Hepatocyte (in vitro differentiated cells): ENCODE data around the gene ST6GAL1. TPM values are rescaled to one million over a fixed set of nuclear protein-coding genes. Genes with fewer than 3 reads are reported as not detected.
"Not testable (repeated sequence)": the region's sequence is repeated elsewhere in the genome, so short reads cannot be mapped to it uniquely, and the experiment has no call there.

Experiments
- DNase-seq: peaks from one replicate; pipeline ENCODE4 v3.0.0-alpha.2; 2016; ENCODE audit warnings: low spot score
- H2AFZ ChIP-seq: fragments of 200-600 bp; sonication (generic); 2 replicates; pipeline ENCODE4 v1.6.0; 2016; ENCODE audit warnings: antibody characterized with exemption, mild to moderate bottlenecking
- H3K27ac ChIP-seq: fragments of 200-600 bp; sonication (generic); 2 replicates; pipeline ENCODE4 v1.5.1; 2016; ENCODE audit warnings: mild to moderate bottlenecking
- H3K27me3 ChIP-seq: fragments of 200-600 bp; sonication (generic); 2 replicates; pipeline ENCODE4 v1.6.1; 2016
- H3K36me3 ChIP-seq: fragments of 200-600 bp; sonication (generic); replicated peaks from 2 replicates; pipeline ENCODE4 v1.5.1; 2016; ENCODE audit warnings: low read depth; ENCODE audit not compliant: insufficient read depth
- H3K4me1 ChIP-seq: fragments of 200-600 bp; sonication (generic); 2 replicates; pipeline ENCODE4 v1.5.1; 2016; ENCODE audit warnings: mild to moderate bottlenecking, moderate library complexity; ENCODE audit not compliant: insufficient read depth
- H3K4me2 ChIP-seq: fragments of 200-600 bp; sonication (generic); 2 replicates; pipeline ENCODE4 v1.6.0; 2016
- H3K4me3 ChIP-seq: fragments of 200-600 bp; sonication (generic); 2 replicates; pipeline ENCODE4 v1.5.1; 2016; ENCODE audit warnings: mild to moderate bottlenecking
- H3K79me2 ChIP-seq: fragments of 200-600 bp; sonication (generic); 2 replicates; pipeline ENCODE4 v1.6.0; 2017; ENCODE audit warnings: mild to moderate bottlenecking
- H3K9me2 ChIP-seq: fragments of 200-600 bp; sonication (generic); replicated peaks from 2 replicates; pipeline ENCODE4 v1.6.0; 2017; ENCODE audit warnings: mild to moderate bottlenecking; ENCODE audit not compliant: insufficient read depth
- H3K9me3 ChIP-seq: fragments of 200-600 bp; sonication (generic); 2 replicates; pipeline ENCODE4 v1.5.1; 2016; ENCODE audit warnings: low read depth, mild to moderate bottlenecking
- H4K20me1 ChIP-seq: fragments of 200-600 bp; sonication (generic); 2 replicates; pipeline ENCODE4 v1.6.0; 2016; ENCODE audit warnings: mild to moderate bottlenecking; ENCODE audit not compliant: insufficient read depth, poor library complexity, severe bottlenecking
- EZH2 ChIP-seq: fragments of 200-600 bp; sonication (generic); IDR thresholded peaks from 2 replicates; pipeline ENCODE4 v1.6.1; 2016; ENCODE audit warnings: antibody characterized with exemption, mild to moderate bottlenecking, borderline replicate concordance
- EZH2phosphoT487 ChIP-seq: fragments of 200-600 bp; sonication (generic); IDR thresholded peaks from one replicate; pipeline ENCODE4 v1.6.1; 2018; ENCODE audit warnings: antibody characterized with exemption, mild to moderate bottlenecking, low read depth, moderate library complexity; ENCODE audit not compliant: unreplicated experiment, severe bottlenecking
- WGBS: methylation state at CpG from one replicate; pipeline ENCODE4 v1.1.6; 2016; ENCODE audit warnings: low lambda C conversion rate; ENCODE audit errors: missing lambda C conversion rate; 5-methylcytosine and 5-hydroxymethylcytosine counted together
- polyA plus RNA-seq: library from polyadenylated mRNA; unstranded; fragments of >200 nt; fragmentation: Nextera tagmentation; extraction: Ambion mirVana; gene quantifications from 2 replicates; pipeline ENCODE4 v1.2.1, GENCODE V29; 2016
- total RNA-seq: library from RNA; depleted of rRNA; stranded (reverse); fragments of >200 nt; gene quantifications from 2 replicates; pipeline ENCODE4 v1.2.3, GENCODE V29; 2014
- TF ChIP-seq, protein P1 (sequence below): fragments of 200-600 bp; sonication (generic); IDR thresholded peaks from 2 replicates; pipeline ENCODE4 v1.5.1; 2016; ENCODE audit warnings: antibody characterized with exemption, mild to moderate bottlenecking; ENCODE audit not compliant: poor library complexity

Gene ST6GAL1
- total and polyA plus RNA-seq, 2 experiments from 2014 or later = 57.5 to 109 TPM

DNA sequence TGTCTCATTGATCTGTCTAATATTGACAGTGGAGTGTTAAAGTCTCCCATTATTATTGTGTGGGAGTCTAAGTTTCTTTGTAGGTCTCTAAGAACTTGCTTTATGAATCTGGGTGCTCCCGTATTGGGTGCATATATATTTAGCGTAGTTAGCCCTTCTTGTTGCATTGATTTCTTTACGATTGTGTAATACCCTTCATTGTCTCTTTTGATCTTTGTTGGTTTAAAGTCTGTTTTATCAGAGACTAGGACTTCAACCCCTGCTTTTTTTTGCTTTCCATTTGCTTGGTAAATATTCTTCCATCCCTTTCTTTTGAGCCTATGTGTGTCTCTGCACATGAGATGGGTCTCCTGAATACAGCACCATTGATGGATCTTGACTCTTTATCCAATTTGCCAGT lies 23.3 kb upstream of the ST6GAL1 start:
- H3K79me2 ChIP-seq, H3K9me2 ChIP-seq, H2AFZ ChIP-seq, H4K20me1 ChIP-seq, H3K27me3 ChIP-seq, DNase-seq, H3K36me3 ChIP-seq, H3K9me3 ChIP-seq, H3K4me1 ChIP-seq, H3K27ac ChIP-seq, H3K4me3 ChIP-seq: not testable (repeated sequence)
- peak overlapping the region; percentile 45 for H3K4me2 ChIP-seq
- 72% methylated on average over 3 of the region's 3 CpGs for WGBS

DNA sequence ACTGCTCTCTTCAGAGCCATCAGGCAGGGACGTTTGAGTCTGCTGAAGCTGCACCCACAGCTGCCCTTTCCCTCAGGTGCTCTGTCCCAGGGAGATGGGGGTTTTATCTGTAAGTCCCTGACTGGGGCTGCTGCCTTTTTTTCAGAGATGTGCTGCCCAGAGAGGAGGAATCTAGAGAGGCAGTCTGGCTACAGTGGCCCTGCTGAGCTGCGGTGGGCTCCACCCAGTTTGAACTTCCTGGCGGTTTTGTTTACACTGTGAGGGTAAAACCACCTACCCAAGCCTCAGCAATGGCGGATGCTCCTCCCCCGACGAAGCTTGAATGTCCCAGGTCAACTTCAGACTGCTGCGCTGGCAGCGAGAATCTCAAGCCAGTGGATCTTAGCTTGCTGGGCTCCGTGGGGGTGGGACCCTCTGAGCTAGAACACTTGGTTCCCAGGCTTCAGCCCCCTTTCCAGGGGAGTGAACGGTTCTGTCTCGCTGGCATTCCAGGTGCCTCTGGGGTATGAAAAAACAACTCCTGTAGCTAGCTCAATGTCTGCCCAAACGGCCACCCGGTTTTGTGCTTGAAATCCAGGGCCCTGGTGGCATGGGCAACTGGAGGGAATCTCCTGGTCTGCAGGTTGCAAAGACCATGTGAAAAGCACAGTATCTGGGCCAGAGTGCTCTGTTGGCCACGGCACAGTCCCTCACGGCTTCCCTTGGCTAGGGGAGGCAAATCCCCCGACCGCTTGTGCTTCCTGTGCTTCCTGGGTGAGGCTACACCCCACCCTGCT lies 21.1 kb upstream of the ST6GAL1 start:
- H3K9me2 ChIP-seq = no peaks in the 10 kb centered on the region
- no peaks in the 10 kb centered on the region for H3K4me1 ChIP-seq
- no peaks in the 10 kb centered on the region for H3K27me3 ChIP-seq
- no peak for DNase-seq
- TF ChIP-seq EZH2phosphoT487 (no peak), EZH2 (no peak)
- TF ChIP-seq, protein P1, sequence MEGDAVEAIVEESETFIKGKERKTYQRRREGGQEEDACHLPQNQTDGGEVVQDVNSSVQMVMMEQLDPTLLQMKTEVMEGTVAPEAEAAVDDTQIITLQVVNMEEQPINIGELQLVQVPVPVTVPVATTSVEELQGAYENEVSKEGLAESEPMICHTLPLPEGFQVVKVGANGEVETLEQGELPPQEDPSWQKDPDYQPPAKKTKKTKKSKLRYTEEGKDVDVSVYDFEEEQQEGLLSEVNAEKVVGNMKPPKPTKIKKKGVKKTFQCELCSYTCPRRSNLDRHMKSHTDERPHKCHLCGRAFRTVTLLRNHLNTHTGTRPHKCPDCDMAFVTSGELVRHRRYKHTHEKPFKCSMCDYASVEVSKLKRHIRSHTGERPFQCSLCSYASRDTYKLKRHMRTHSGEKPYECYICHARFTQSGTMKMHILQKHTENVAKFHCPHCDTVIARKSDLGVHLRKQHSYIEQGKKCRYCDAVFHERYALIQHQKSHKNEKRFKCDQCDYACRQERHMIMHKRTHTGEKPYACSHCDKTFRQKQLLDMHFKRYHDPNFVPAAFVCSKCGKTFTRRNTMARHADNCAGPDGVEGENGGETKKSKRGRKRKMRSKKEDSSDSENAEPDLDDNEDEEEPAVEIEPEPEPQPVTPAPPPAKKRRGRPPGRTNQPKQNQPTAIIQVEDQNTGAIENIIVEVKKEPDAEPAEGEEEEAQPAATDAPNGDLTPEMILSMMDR = no peak
- H2AFZ ChIP-seq = no peak overlapping the region
- H3K27ac ChIP-seq = no peak overlapping the region
- no peaks in the 10 kb centered on the region for H3K9me3 ChIP-seq
- H3K4me2 ChIP-seq = no peak overlapping the region
- no peak overlapping the region for H3K4me3 ChIP-seq
- H3K79me2 ChIP-seq = no peaks in the 10 kb centered on the region
- 73% methylated on average over 17 of the region's 17 CpGs for WGBS
- no peaks in the 10 kb centered on the region for H3K36me3 ChIP-seq
- H4K20me1 ChIP-seq = no peaks in the 10 kb centered on the region

DNA sequence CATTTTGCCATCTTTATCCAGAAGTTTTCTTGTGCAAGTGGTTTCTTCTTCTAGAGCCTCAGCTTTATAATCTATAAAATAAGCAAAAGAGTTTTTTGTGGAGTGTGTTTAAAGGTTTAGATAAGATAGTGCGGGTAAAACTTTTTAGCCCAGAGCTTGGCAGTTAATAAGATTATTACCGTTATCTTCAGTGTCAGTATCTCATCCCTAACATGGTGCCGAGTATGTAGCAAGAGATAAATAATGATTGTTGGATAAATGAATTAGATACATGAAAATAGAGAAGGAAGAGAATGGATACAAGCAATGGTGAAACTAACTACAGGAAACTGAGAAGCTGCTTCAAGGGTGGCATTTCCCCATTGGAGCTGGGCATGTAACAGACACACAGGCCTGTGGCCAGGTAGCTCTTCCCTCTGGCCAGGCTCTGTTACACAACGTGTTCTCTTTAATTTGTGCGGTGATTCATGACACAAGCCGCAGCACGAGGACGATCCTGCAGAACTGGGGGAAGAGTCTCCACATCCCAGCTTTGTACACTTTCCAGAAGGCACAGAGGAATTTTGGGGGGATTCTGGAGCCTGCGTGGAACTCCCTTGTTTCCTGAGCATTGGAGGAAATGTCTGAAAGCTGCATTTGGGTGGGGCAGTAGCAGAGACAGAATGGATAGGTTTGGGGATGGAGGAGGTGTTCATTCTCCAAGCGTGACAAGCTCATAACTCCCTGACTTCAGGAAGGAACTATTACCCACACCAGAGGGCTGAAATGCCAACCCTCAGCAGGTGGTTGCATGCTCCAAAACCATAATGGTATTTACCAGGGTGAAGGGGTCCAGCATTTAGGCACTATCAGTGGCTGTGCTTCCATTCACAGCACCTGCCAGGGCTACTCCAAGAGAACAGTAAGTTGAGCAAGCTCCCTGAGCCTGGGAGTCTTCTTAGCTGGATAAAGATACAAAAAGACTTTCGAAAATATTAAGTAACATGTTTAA lies 14.2 kb upstream of the ST6GAL1 start:
- H4K20me1 ChIP-seq = no peaks in the 10 kb centered on the region
- no peaks in the 10 kb centered on the region for H3K9me2 ChIP-seq
- H2AFZ ChIP-seq = no peak overlapping the region
- H3K4me3 ChIP-seq = no peak overlapping the region
- H3K4me1 ChIP-seq = no peaks in the 10 kb centered on the region
- no peaks in the 10 kb centered on the region for H3K9me3 ChIP-seq
- H3K79me2 ChIP-seq = no peaks in the 10 kb centered on the region
- no peaks in the 10 kb centered on the region for H3K27me3 ChIP-seq
- no peak overlapping the region for H3K27ac ChIP-seq
- H3K4me2 ChIP-seq = no peak overlapping the region
- TF ChIP-seq EZH2 (no peak), EZH2phosphoT487 (no peak)
- TF ChIP-seq, protein P1 = no peak
- H3K36me3 ChIP-seq = no peaks in the 10 kb centered on the region
- WGBS = 54% methylated on average over 11 of the region's 11 CpGs
- DNase-seq = no peak
